IMR-90 (cell line): ENCODE measurements around the gene CFD. TPM values are rescaled to one million over a fixed set of nuclear protein-coding genes. Genes with fewer than 3 reads are reported as not detected.

Source experiments
- ATAC-seq: fragments of 200-7000 bp; cut with Tn5 transposase; 2 replicates; pipeline ENCODE4 v1.9.1; 2020; ENCODE audit warnings: low read depth, mild to moderate bottlenecking, moderate library complexity
- BruUV-seq: library from RNA; stranded (reverse); fragments of 400-500 nt; replicated peaks from 2 replicates; lab custom pipeline; 2021; lab: Mats Ljungman, UMichigan
- CTCF ChIA-PET: fragments of 300-600 bp; formaldehyde crosslinking; extraction: SDS; loops from one replicate; lab custom pipeline; 2021; ENCODE audit warnings: antibody characterized with exemption; lab: Yijun Ruan, JAX
- POLR2A ChIA-PET: fragments of 300-600 bp; sonication (Branson Sonifier 250); formaldehyde crosslinking; loops from one replicate; lab custom pipeline; 2022; ENCODE audit warnings: antibody characterized with exemption; ENCODE audit not compliant: unreplicated experiment; lab: Charles Lee
- DNase-seq: peaks from one replicate; pipeline ENCODE4 v3.0.0; 2013
- H2AFZ ChIP-seq: replicated peaks from 2 replicates; pipeline ENCODE3; 2013; ENCODE audit warnings: low read length, mild to moderate bottlenecking; ENCODE audit not compliant: poor library complexity
- H2AK5ac ChIP-seq: 2 replicates; pipeline ENCODE4 v1.6.1; 2013; ENCODE audit warnings: low read depth, low read length, inconsistent platforms
- H2AK9ac ChIP-seq: replicated peaks from 2 replicates; pipeline ENCODE3; 2013; ENCODE audit warnings: mild to moderate bottlenecking, low read depth, low read length, moderate library complexity; ENCODE audit not compliant: poor library complexity
- H2BK120ac ChIP-seq: 2 replicates; pipeline ENCODE4 v1.6.1; 2013; ENCODE audit warnings: low read depth, low read length, inconsistent platforms
- H2BK15ac ChIP-seq: 3 replicates; pipeline ENCODE4 v1.6.1; 2013; ENCODE audit warnings: low read depth, low read length, inconsistent platforms
- H2BK20ac ChIP-seq: 2 replicates; pipeline ENCODE4 v1.6.1; 2013; ENCODE audit warnings: low read depth, mild to moderate bottlenecking, inconsistent platforms, low read length, moderate library complexity
- H2BK5ac ChIP-seq: 2 replicates; pipeline ENCODE4 v1.6.1; 2013; ENCODE audit warnings: mild to moderate bottlenecking, low read depth, low read length, inconsistent platforms; ENCODE audit not compliant: poor library complexity, severe bottlenecking
- H3K14ac ChIP-seq: replicated peaks from 2 replicates; pipeline ENCODE4 v1.6.1; 2013; ENCODE audit warnings: low read depth, low read length, inconsistent platforms
- H3K18ac ChIP-seq: 2 replicates; pipeline ENCODE4 v1.6.1; 2013; ENCODE audit warnings: low read depth, low read length, control low read depth
- H3K23ac ChIP-seq: 2 replicates; pipeline ENCODE4 v1.6.1; 2013; ENCODE audit warnings: low read depth, low read length, inconsistent platforms
- H3K27ac ChIP-seq: 2 replicates; pipeline ENCODE4 v1.5.1; 2013; ENCODE audit warnings: mild to moderate bottlenecking, control low read depth, low read length; ENCODE audit not compliant: insufficient read depth
- H3K27me3 ChIP-seq: 2 replicates; pipeline ENCODE4 v1.6.1; 2013; ENCODE audit warnings: low read length; ENCODE audit not compliant: control insufficient read depth, insufficient read depth
- H3K36me3 ChIP-seq: 2 replicates; pipeline ENCODE4 v1.6.1; 2013; ENCODE audit warnings: low read length, mixed read lengths; ENCODE audit not compliant: control insufficient read depth, insufficient read depth
- H3K4ac ChIP-seq: 2 replicates; pipeline ENCODE4 v1.6.1; 2013; ENCODE audit warnings: low read depth, low read length, inconsistent platforms
- H3K4me1 ChIP-seq: 2 replicates; pipeline ENCODE4 v1.6.1; 2013; ENCODE audit warnings: low read length, mixed read lengths; ENCODE audit not compliant: control insufficient read depth, insufficient read depth
- H3K4me2 ChIP-seq: 2 replicates; pipeline ENCODE4 v1.6.1; 2013; ENCODE audit warnings: low read depth, mild to moderate bottlenecking, control low read depth, low read length, moderate library complexity
- H3K4me3 ChIP-seq: 2 replicates; pipeline ENCODE4 v1.5.1; 2013; ENCODE audit warnings: low read depth, mild to moderate bottlenecking, control low read depth, low read length, moderate library complexity; ENCODE audit not compliant: insufficient read depth
- H3K56ac ChIP-seq: 2 replicates; pipeline ENCODE4 v1.6.1; 2013; ENCODE audit warnings: low read length, inconsistent platforms; ENCODE audit not compliant: insufficient read depth; ENCODE audit errors: extremely low read depth
- H3K79me1 ChIP-seq, 2 experiments: 2 replicates each; pipeline ENCODE4 v1.6.1; 2013; ENCODE audit warnings: low read length in 2 of 2, inconsistent platforms in 1 of 2, low read depth in 1 of 2
- H3K9ac ChIP-seq: 2 replicates; pipeline ENCODE4 v1.6.1; 2013; ENCODE audit warnings: low read depth, low read length, control low read depth
- H3K9me1 ChIP-seq: 2 replicates; pipeline ENCODE4 v1.6.1; 2013; ENCODE audit warnings: low read length, inconsistent platforms; ENCODE audit not compliant: insufficient read depth
- H3K9me3 ChIP-seq: 2 replicates; pipeline ENCODE4 v1.6.1; 2013; ENCODE audit warnings: low read length; ENCODE audit not compliant: control insufficient read depth, insufficient read depth
- H4K20me1 ChIP-seq: 2 replicates; pipeline ENCODE4 v1.6.1; 2013; ENCODE audit warnings: low read length, inconsistent platforms; ENCODE audit not compliant: insufficient read depth
- H4K5ac ChIP-seq: 2 replicates; pipeline ENCODE4 v1.6.1; 2013; ENCODE audit warnings: mild to moderate bottlenecking, low read depth, low read length, control low read depth
- H4K8ac ChIP-seq, 2 experiments: 2 replicates each; pipeline ENCODE4 v1.6.1; 2013; ENCODE audit warnings: low read depth in 2 of 2, low read length in 2 of 2, control low read depth in 1 of 2, inconsistent platforms in 1 of 2
- H4K91ac ChIP-seq: 2 replicates; pipeline ENCODE4 v1.6.1; 2013; ENCODE audit warnings: low read depth, low read length, inconsistent platforms; ENCODE audit not compliant: insufficient read depth
- BHLHE40 ChIP-seq: fragments of 150-350 bp; IDR thresholded peaks from 2 replicates; pipeline ENCODE4 v1.6.1; 2016; ENCODE audit warnings: mild to moderate bottlenecking, low read depth, low read length
- CEBPB ChIP-seq: IDR thresholded peaks from 2 replicates; pipeline ENCODE4 v1.6.1; 2012; ENCODE audit warnings: low read depth, low read length, improper control_type of control experiment
- CHD1 ChIP-seq: IDR thresholded peaks from 2 replicates; pipeline ENCODE4 v1.6.1; 2012; ENCODE audit warnings: low read depth, low read length, improper control_type of control experiment
- CTCF ChIP-seq: conservative IDR thresholded peaks from 2 replicates; pipeline ENCODE4 v1.5.1; 2012; ENCODE audit warnings: mild to moderate bottlenecking, low read depth, low read length, improper control_type of control experiment
- FOS ChIP-seq: fragments of 150-350 bp; IDR thresholded peaks from 2 replicates; pipeline ENCODE4 v1.6.1; 2016; ENCODE audit warnings: low read depth, low read length
- MAFK ChIP-seq: IDR thresholded peaks from 2 replicates; pipeline ENCODE4 v1.6.1; 2012; ENCODE audit warnings: low read depth, low read length, improper control_type of control experiment
- MAZ ChIP-seq: IDR thresholded peaks from 2 replicates; pipeline ENCODE4 v1.6.1; 2012; ENCODE audit warnings: low read depth, mild to moderate bottlenecking, low read length, improper control_type of control experiment, moderate library complexity, borderline replicate concordance
- MXI1 ChIP-seq: IDR thresholded peaks from 2 replicates; pipeline ENCODE4 v1.6.1; 2012; ENCODE audit warnings: low read depth, mild to moderate bottlenecking, low read length, moderate library complexity, borderline replicate concordance
- NFE2L2 ChIP-seq: fragments of 150-350 bp; IDR thresholded peaks from 2 replicates; pipeline ENCODE4 v1.6.1; 2016; ENCODE audit warnings: low read depth, mild to moderate bottlenecking, low read length
- POLR2A ChIP-seq: IDR thresholded peaks from 2 replicates; pipeline ENCODE4 v1.6.1; 2012; ENCODE audit warnings: mild to moderate bottlenecking, low read depth, low read length
- RAD21 ChIP-seq: IDR thresholded peaks from 2 replicates; pipeline ENCODE4 v1.6.1; 2012; ENCODE audit warnings: low read length, improper control_type of control experiment
- RCOR1 ChIP-seq: IDR thresholded peaks from 2 replicates; pipeline ENCODE4 v1.6.1; 2012; ENCODE audit warnings: mild to moderate bottlenecking, low read length, improper control_type of control experiment; ENCODE audit not compliant: insufficient replicate concordance
- RFX5 ChIP-seq: IDR thresholded peaks from 2 replicates; pipeline ENCODE4 v1.8.0; 2012; ENCODE audit warnings: low read depth, mild to moderate bottlenecking, low read length, moderate library complexity
- SMC3 ChIP-seq: fragments of 150-350 bp; IDR thresholded peaks from 2 replicates; pipeline ENCODE4 v1.6.1; 2016; ENCODE audit warnings: low read depth, mild to moderate bottlenecking, antibody characterized with exemption, low read length, moderate library complexity
- WGBS, 2 experiments: methylation state at CpG; one replicate each; pipeline versions ENCODE4 v1.1.5 to v1.1.7; 2013; ENCODE audit warnings: missing lambda C conversion rate in 2 of 2; ENCODE audit not compliant: insufficient read length in 1 of 2; ENCODE audit errors: extremely low coverage in 2 of 2; 5-methylcytosine and 5-hydroxymethylcytosine counted together
- dilution Hi-C: fragments of 300-500 bp; cut with HindIII; formaldehyde crosslinking; loops from one replicate; pipeline ENCODE4 v1.14.3; 2018; ENCODE audit warnings: low sequenced_read_pairs; ENCODE audit not compliant: unreplicated experiment
- in situ Hi-C: fragments of 300-500 bp; cut with MboI; formaldehyde crosslinking; loops from 3 replicates; pipeline ENCODE4 v1.14.3; 2019; ENCODE audit warnings: low sequenced_read_pairs, inconsistent platforms, mixed read lengths
- intact Hi-C: fragments of 100-400 bp; cut with micrococcal nuclease; formaldehyde crosslinking; loops from 2 replicates; pipeline ENCODE4 v1.10.0; 2022
- polyA plus RNA-seq, 3 experiments: library from polyadenylated mRNA; depleted of rRNA; stranded (reverse); fragments of >200 nt; gene quantifications; 2 replicates each; pipeline ENCODE4 v1.2.3, GENCODE V29; 2012; ENCODE audit warnings: low replicate concordance in 1 of 3
- total RNA-seq: library from RNA; depleted of rRNA; stranded (reverse); fragments of >200 nt; gene quantifications from 2 replicates; pipeline ENCODE4 v1.2.3, GENCODE V29; 2012
- TF ChIP-seq, protein P1 (sequence below): fragments of 150-350 bp; IDR thresholded peaks from 2 replicates; pipeline ENCODE4 v1.6.1; 2016; ENCODE audit warnings: low read depth, mild to moderate bottlenecking, low read length, moderate library complexity, borderline replicate concordance
- TF ChIP-seq, protein P2 (sequence below): fragments of 150-350 bp; IDR thresholded peaks from 2 replicates; pipeline ENCODE4 v1.6.1; 2017; ENCODE audit warnings: mild to moderate bottlenecking, antibody characterized with exemption, low read length, low read depth

The CFD gene
- total and polyA plus RNA-seq, 2 of the 4 experiments (the other 2 are of a cell fraction) = 1.4 to 2.8 TPM

- peaks cover 3% of the 10 kb centered on the region; the same call in 1 of the 2 replicates for H4K20me1 ChIP-seq
- no peak overlapping the region for H2AK5ac ChIP-seq
- POLR2A ChIA-PET = no interaction called here
- no peaks in the 10 kb centered on the region for H3K9me1 ChIP-seq
- H3K27me3 ChIP-seq = no peaks in the 10 kb centered on the region
- H3K56ac ChIP-seq = no peak overlapping the region
- TF ChIP-seq MAZ (no peak), NFE2L2 (no peak), RFX5 (no peak), SMC3 (no peak), FOS (no peak), CTCF (no peak), MAFK (no peak), RAD21 (no peak), RCOR1 (no peak), POLR2A (no peak), MXI1 (no peak), CHD1 (no peak), BHLHE40 (no peak), CEBPB (no peak)
- TF ChIP-seq, protein P1, sequence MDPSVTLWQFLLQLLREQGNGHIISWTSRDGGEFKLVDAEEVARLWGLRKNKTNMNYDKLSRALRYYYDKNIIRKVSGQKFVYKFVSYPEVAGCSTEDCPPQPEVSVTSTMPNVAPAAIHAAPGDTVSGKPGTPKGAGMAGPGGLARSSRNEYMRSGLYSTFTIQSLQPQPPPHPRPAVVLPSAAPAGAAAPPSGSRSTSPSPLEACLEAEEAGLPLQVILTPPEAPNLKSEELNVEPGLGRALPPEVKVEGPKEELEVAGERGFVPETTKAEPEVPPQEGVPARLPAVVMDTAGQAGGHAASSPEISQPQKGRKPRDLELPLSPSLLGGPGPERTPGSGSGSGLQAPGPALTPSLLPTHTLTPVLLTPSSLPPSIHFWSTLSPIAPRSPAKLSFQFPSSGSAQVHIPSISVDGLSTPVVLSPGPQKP = no peak
- TF ChIP-seq, protein P2, sequence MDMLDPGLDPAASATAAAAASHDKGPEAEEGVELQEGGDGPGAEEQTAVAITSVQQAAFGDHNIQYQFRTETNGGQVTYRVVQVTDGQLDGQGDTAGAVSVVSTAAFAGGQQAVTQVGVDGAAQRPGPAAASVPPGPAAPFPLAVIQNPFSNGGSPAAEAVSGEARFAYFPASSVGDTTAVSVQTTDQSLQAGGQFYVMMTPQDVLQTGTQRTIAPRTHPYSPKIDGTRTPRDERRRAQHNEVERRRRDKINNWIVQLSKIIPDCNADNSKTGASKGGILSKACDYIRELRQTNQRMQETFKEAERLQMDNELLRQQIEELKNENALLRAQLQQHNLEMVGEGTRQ = no peak
- H3K4me3 ChIP-seq = no peak overlapping the region
- H2BK15ac ChIP-seq = no peak overlapping the region
- peaks cover 12 to 33% of the 10 kb centered on the region in 2 experiments; a peak in 3 of 4 replicates for H3K79me1 ChIP-seq
- DNase-seq = no peak
- dilution Hi-C loops (no loop called here), in situ Hi-C loops (no loop called here), intact Hi-C loops (no loop called here)
- H3K9ac ChIP-seq = no peak overlapping the region
- no peak overlapping the region for H4K91ac ChIP-seq
- BruUV-seq = no TSS peak
- no peak overlapping the region for H2BK5ac ChIP-seq
- H2AK9ac ChIP-seq = no peak overlapping the region
- CTCF ChIA-PET = no interaction called here
- no peak overlapping the region for H3K14ac ChIP-seq
- peaks cover 84% of the 10 kb centered on the region for H3K36me3 ChIP-seq
- H2AFZ ChIP-seq = no peak overlapping the region
- H3K4me2 ChIP-seq = no peak overlapping the region
- H3K9me3 ChIP-seq = no peaks in the 10 kb centered on the region
- H4K8ac ChIP-seq = no peak overlapping the region
- no peak overlapping the region for H2BK20ac ChIP-seq
- H2BK120ac ChIP-seq = no peak overlapping the region
- H3K18ac ChIP-seq = no peak overlapping the region
- ATAC-seq = no peak
- no peak overlapping the region for H3K4ac ChIP-seq
- H3K27ac ChIP-seq = no peak overlapping the region
- WGBS, 2 experiments = 97% methylated on average over 38 of the region's 64 CpGs; no CpG with 5 or more reads in 1 of the 2 experiments
- no peak overlapping the region for H4K5ac ChIP-seq
- H3K4me1 ChIP-seq = no peaks in the 10 kb centered on the region
- no peak overlapping the region for H3K23ac ChIP-seq
These were observed 26.2 kb downstream of the CFD start for GRCh38 chr19:885536-886224.
